GM04503 (cell line): ENCODE results near the gene TMX1.

Experiments used
- DNase-seq: peaks from one replicate; pipeline ENCODE4 v3.0.0-alpha.2; 2012; ENCODE audit warnings: low read depth

The TMX1 gene

DNA sequence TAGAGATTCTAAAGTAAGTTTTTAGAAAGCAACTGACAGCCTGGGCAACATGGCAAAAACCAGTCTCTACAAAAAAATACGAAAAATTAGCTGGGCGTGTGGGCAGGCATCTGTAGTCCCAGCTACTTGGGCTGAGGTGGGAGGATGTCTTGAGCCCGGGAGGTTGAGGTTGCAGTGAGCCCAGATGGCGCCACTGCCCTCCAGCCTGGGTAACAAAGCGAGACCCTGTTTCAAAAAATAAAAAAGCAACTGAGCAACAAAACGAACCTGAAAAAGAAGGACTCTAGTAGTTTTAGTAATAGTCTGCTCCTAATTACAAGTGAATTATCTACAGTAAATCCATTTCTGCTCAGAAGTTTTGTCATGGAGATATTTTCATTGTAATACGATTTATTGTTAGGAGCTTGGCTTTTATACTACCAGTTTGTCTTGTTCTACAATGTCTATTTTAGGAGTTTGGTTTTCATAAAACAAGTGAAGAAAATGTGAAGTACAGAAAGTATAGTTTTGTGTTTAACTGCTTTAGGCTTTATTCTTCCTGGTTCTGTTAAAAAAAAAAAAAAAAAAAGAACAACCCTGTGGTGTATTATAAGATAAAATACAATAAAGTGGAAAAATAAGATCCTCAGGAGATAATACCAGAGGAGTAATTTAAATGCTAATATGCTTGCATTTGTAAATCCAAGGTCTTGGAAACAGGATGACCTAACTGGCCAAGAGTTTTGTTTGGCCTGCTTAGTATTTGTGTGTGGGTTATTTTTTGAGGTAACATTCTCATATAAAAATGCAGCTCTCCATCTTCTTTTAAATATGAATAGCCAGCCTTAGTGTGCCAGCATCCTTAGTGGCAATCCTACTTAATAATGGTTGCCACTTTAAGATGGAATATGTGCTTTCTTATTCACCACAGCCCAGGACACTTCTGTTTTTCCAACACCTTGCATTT, 2.8 kb downstream of the TMX1 start:
- no peak for DNase-seq

GRCh38 chr14:51244591-51244990, 4.5 kb downstream of the TMX1 start:
- no peak for DNase-seq

GRCh38 chr14:51246032-51246431, 6.0 kb downstream of the TMX1 start:
- no peak for DNase-seq

GRCh38 chr14:51248016-51248987, 8.3 kb downstream of the TMX1 start:
- DNase-seq = no peak

GRCh38 chr14:51251486-51251885, 11.4 kb downstream of the TMX1 start:
- DNase-seq = no peak

DNA sequence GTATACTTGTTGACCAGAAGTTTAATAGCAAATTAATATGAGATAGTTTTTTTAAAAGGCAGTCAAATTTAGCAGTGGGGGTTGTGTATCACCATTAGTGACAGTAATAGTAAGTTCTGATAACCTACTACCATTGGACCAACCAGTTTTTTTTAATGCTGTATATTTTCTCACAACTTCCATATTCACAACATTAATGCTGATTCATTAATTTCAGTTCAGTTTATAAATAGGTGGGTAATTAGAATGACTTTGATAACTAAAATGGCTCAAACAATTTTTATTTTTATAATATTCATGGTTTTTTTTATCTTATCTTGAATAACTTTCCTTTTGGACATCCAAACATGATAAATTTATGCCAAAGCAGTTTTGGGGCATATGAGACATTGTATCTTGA, 13.8 kb downstream of the TMX1 start:
- no peak for DNase-seq

DNA sequence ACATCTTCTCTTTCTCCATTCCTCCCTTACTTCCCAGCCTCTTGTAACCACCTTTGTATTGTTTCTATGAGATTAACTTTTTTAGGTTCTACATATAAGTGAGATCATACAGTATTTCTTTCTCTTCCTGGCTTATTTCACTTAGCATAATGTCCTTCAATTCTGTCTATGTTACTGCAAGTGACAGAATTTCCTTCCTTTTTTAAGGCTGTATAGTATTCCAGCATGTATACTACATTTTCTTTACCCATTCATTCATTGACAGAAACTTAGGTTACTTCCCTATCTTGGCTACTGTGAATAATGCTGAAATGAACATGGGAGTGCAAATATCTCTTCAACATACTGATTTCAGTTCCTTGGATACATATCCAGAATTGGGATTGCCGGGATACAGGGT, 18.2 kb downstream of the TMX1 start:
- DNase-seq = no peak

GRCh38 chr14:51258788-51259187, 18.7 kb downstream of the TMX1 start:
- no peak for DNase-seq

DNA sequence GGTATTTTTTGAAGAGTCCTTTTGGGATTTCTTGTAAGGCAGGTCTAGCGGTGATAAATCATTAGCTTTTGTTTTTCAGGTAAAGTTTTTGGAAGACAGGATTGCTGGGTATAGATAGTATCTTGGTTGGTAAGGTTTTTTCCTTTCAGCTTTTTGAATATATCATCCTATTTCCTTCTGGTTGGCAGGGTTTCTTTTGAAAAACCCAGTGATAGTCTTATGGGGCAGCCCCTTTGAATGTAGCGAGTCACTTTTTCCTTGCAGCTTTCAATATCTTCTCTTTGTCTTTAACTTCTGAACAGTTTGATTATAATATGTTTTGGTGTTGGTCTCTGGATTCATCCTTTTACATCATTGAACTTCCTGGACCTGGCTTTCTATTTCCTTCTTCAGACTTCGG, 20.2 kb downstream of the TMX1 start:
- no peak for DNase-seq

DNA sequence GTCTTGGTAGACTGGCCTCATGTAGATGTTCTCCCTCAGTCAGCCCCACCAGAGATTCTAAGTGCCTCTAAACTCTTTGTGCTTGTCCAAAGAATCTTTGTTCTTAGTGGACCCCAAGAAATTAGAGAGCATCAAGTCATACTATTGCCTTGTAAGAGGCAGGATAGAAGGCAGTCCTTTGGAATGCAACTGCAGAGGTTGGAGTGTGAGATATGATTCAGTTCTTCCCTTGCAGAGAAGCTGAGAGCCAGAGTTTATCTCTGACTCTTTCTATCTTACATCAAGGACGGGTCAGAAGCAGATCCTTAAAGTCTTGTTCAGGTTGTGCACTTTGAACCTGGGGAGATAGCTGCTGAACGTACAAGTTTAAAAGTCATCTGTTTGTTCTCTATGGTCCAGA, 21.1 kb downstream of the TMX1 start:
- DNase-seq = no peak

GRCh38 chr14:51262868-51263267, 22.8 kb downstream of the TMX1 start:
- DNase-seq = no peak

- no peak for DNase-seq
These were observed 29.6 kb downstream of the TMX1 start for GRCh38 chr14:51269634-51270033.

GRCh38 chr14:51276605-51277004, 36.6 kb downstream of the TMX1 start:
- DNase-seq = no peak

- no peak for DNase-seq
These were observed 37.8 kb downstream of the TMX1 start for GRCh38 chr14:51277753-51278415.

DNA sequence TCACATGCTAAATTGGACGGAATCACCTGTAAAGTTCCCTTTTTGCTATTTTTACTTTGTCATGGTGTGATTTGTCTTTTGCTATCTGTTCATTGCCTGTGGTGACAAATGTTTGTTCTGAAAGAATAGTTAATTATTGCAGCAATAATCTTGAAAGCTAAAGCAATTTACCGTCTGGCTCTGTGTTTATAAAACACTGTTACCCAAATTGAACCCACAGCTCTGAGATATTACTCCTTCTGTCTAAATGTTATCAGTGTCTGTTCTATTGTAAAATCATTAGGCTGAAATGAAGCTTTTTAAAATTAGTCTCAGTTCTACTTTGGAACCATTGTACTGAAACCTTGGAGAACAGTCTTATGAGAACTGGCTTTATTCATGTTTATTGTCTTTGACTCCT, 42.5 kb downstream of the TMX1 start:
- no peak for DNase-seq

DNA sequence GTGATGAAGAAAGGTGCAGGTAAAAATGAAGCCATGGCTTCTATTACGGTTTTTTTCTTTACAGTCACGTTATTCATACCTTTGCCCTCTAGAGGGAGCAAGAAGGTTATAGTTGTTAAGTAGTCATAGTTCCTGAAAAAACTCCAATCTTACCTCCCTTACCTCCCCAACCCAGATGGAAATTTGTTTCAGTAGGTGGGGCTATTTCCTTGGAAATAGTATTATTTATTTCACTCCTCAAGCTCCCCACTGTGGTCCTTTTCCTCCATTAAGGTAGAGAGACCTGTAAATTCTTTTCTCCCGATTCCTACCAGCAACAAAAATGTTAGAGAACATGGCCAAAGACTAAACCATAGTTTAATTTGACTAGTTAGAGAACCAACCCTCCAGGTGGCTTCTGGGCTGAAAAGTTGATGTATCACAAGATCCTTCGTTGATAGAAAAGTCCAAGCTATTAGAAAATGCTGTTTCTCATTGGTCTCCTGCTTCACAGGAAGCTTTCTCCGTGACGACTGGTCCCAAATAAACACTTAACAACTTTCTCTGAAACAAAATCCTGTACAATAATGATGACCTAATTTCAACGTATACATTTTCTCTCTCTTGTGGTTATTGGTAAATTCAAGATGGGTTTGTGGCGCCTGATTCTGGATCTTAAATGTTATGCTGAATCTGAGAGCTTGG, 43.5 kb downstream of the TMX1 start:
- peak; percentile 70 for DNase-seq

GRCh38 chr14:51284241-51284640, 44.2 kb downstream of the TMX1 start:
- DNase-seq = no peak

DNA sequence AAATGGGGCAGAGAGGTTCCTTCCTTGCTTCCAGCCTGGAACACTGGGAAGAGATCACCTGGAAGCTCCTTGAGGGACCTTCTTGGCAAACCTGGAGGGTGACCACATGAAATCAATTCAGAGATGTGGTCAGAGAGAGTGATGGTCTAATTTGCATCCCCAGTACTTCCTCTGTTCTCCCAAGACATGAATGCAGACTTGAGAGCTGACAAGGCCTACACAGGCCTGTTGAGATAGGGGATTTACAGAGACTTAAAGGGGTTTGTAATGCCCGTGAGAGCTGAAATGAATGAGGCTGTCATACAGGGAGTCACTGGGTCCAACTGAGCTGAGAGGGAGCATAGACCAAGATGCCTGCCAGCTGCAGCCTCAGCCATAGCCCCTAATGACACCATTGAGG, 45.1 kb downstream of the TMX1 start:
- no peak for DNase-seq

- no peak for DNase-seq
These were observed 49.1 kb downstream of the TMX1 start for GRCh38 chr14:51289169-51289568.

- no peak for DNase-seq
These were observed 50.1 kb downstream of the TMX1 start for GRCh38 chr14:51290132-51290531.

GRCh38 chr14:51291016-51291415, 51.0 kb downstream of the TMX1 start:
- DNase-seq = no peak
